GM20431 (cell line): ENCODE measurements around the gene SHISAL1.
"Not testable (repeated sequence)": the region's sequence is repeated elsewhere in the genome, so short reads cannot be mapped to it uniquely, and the experiment has no call there.

Experiments used
- in situ Hi-C: fragments of 300-500 bp; cut with MseI, MboI; formaldehyde crosslinking; loops from one replicate; pipeline ENCODE4 v1.15.0; 2020; ENCODE audit warnings: low sequenced_read_pairs; ENCODE audit not compliant: unreplicated experiment

The SHISAL1 gene

DNA sequence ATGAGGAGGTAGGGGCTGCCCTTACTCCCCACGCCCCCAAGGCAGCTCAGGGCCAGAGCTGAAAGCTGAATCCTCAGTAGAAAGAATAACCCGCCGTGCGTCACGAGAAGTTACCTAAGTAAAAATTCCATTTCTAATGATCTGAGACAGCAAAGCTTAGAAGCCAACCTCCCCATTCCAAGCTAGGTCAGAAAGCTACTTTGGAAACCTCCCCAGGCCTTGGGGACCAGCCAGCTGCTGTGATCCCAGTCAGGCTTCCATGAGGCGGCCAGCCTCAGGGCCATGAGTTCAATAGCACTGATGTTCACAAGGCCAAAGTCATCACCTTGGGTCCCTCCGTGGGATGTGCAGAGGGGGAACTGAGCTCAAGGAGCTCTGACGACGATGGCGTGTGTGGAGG, 6.9 kb downstream of the SHISAL1 start:
- in situ Hi-C loops: no loop called here

GRCh38 chr22:44305455-44305854, 7.3 kb downstream of the SHISAL1 start:
- in situ Hi-C loops: no loop called here

GRCh38 chr22:44304911-44305310, 7.8 kb downstream of the SHISAL1 start:
- in situ Hi-C loops: no loop called here

GRCh38 chr22:44304354-44304753, 8.4 kb downstream of the SHISAL1 start:
- in situ Hi-C loops: no loop called here

DNA sequence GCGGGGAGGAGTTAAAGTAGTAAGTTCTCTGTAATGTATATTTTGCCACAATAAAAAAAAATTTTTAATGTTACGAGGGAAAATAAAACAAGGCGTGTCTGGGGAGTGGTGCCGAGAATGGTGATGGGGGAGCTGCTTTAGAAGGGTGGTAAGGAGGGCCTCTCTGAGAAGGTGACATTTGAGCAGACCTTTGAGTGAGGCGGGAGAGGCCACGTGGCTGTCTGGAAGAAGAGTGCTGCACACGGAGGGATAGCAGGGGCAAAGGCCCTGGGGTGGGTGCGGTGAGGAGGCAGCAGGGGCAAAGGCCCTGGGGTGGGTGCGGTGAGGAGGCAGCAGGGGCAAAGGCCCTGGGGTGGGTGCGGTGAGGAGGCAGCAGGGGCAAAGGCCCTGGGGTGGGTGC, 10.4 kb downstream of the SHISAL1 start:
- in situ Hi-C loops: not testable (repeated sequence)

DNA sequence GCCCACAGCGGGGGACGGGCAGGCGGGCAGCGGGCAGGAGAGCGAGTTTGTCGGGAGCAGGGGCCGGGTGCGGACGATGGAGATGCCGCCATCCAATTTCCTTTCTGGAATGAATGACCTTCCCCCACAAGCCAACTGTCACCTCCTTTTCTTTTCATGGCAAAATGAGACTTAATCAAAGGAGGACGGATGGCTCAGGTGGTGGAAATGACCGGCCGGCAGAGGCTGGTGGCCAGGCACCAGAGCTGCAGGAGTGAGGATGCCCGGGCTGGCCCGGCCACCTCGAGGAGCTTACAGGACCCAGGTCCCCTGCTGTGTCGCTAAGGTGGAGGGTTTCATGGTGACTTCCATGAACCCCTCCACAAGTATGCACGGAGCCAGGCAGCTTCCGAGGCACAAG, 11.7 kb downstream of the SHISAL1 start:
- in situ Hi-C loops: no loop called here

- in situ Hi-C loops: no loop called here
Measured at GRCh38 chr22:44299124-44299523, 13.6 kb downstream of the SHISAL1 start.

GRCh38 chr22:44298406-44299091, 14.2 kb downstream of the SHISAL1 start:
- in situ Hi-C loops: no loop called here

GRCh38 chr22:44297470-44298061, 15.2 kb downstream of the SHISAL1 start:
- in situ Hi-C loops: no loop called here

DNA sequence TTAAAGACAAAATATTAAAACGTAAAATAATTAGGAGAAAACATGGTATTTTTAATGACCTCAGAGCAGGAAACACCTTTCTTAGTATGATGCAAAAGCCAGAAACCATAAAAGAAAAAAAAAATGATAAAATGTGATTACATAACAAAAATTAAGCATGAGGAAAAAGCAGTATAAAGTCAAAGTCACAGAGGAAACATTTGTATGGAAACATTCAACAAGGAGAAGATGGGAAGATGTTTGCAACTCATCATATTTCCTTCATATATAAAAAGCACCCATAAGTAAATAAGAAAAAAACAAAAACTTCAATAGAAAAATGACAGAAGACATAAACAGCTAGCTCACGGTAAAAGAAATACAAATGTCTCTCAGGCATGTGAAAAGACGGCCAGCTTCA, 17.3 kb downstream of the SHISAL1 start:
- in situ Hi-C loops: no loop called here

GRCh38 chr22:44293876-44294275, 18.9 kb downstream of the SHISAL1 start:
- in situ Hi-C loops: no loop called here

- in situ Hi-C loops: no loop called here
Measured at GRCh38 chr22:44293034-44293433, 19.7 kb downstream of the SHISAL1 start.

DNA sequence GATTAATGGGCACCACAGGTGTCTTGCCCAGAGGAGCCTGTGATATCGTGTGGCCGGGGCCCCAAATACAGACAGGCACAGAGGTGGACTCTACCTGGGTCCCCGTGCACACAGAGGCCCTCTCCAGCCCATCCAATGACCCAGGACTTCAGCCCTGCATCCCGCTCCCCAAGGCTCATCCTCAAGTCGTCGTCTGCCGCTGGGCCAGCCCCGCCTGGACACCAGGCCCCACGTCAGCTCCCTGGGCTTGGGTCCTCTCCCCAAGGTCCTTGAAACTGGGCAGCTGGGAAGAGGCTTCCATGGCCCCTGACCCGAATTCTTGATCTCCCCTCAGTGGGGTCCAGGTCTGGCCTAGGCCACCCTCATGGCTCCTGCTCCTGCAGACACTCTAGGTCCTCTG, 20.2 kb downstream of the SHISAL1 start:
- in situ Hi-C loops: no loop called here

DNA sequence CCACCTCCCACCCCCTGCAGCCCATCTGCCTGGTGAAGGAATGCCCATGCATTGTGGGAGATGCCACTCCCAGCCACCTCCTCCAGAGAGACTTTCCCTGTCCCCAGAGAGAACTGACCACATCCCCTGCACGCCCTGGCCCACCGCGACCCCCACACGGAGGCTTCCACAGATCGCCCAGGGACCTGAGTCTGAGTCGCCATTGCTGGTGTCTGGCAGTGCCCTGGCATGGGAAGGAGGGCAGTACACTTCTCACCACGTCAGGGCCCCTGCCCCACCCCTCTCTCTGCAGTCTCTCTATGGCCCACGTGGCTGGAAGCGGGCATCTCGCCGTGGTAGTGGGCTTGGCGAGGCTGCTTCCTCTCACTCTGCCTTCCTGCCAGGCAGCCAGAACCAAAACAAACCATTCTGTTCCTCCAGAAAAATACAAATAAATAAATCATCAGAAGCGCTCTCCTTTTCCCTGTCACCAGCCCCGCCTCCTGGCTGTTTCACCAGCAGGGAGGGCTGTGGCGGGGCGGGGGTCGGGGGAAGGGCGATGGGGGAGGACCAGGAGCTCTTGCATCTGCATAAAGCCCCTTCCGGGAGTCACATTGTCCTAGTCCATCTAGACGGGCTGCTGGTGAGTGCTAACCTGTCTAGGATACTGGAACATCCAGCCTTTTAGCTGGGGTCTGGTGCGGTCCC, 20.9 kb downstream of the SHISAL1 start:
- in situ Hi-C loops: no loop called here

DNA sequence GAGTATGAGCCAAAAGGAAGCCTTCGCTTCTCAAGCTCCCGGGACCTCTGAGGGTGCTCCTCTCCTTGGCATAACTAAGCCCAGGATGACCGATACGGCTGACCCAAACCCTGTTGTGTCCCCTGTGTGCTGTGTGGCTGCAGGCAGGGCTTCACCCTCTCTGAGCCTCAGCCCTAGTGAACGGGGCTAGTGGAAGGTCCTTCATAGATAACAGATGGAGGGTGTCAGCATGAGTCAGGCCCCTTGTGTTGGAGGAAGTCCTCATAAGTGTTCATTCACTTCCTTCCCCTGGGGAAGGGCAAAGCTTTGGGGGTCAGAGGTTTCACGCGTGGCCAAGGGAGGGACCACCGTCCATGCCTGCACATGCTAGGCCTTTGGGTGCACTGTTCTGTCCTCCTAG, 21.5 kb downstream of the SHISAL1 start:
- in situ Hi-C loops: no loop called here

GRCh38 chr22:44289414-44290171, 23.2 kb downstream of the SHISAL1 start:
- in situ Hi-C loops: no loop called here

GRCh38 chr22:44288913-44289312, 23.8 kb downstream of the SHISAL1 start:
- in situ Hi-C loops: no loop called here

GRCh38 chr22:44287741-44288140, 25.0 kb downstream of the SHISAL1 start:
- in situ Hi-C loops: no loop called here

DNA sequence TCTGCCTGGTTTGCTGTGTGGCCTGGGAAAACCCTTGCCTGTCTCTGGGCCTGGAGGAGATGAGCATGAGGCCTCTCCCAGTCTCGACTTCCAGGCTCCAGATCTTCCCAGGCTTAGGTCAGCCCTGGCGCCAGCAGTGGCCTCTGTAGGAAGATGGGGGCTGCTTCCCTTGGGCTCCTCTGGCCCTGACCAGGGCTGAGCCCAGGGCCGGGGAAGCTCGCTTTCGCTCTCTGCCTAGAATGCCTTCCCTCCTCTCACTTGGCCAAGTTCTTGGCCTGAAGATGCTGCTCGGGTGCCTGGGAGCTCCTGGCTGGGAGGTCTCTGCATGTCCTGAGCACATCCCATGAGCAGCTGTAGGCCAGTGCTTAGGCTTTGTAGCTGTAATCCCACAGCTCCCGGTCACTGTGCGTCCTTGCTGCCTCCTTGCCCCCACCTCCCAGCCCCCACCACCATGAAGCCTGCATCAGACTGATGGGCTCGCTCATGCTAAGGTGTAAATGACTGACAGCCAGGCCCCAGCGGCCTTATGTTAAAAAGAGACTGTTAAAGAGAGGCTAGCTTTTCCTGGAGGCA, 25.5 kb downstream of the SHISAL1 start:
- in situ Hi-C loops: no loop called here

GRCh38 chr22:44286646-44287045, 26.1 kb downstream of the SHISAL1 start:
- in situ Hi-C loops: no loop called here
